HG02840 (cell line): ENCODE data around the gene TFDP1.

ENCODE experiments used
- ATAC-seq: cut with Tn5 transposase; IDR thresholded peaks from one replicate; pipeline ENCODE4 v1.9.1; 2021; ENCODE audit warnings: mild to moderate bottlenecking, moderate library complexity, moderate number of reproducible peaks; ENCODE audit not compliant: unreplicated experiment, low FRiP score

The TFDP1 gene

DNA sequence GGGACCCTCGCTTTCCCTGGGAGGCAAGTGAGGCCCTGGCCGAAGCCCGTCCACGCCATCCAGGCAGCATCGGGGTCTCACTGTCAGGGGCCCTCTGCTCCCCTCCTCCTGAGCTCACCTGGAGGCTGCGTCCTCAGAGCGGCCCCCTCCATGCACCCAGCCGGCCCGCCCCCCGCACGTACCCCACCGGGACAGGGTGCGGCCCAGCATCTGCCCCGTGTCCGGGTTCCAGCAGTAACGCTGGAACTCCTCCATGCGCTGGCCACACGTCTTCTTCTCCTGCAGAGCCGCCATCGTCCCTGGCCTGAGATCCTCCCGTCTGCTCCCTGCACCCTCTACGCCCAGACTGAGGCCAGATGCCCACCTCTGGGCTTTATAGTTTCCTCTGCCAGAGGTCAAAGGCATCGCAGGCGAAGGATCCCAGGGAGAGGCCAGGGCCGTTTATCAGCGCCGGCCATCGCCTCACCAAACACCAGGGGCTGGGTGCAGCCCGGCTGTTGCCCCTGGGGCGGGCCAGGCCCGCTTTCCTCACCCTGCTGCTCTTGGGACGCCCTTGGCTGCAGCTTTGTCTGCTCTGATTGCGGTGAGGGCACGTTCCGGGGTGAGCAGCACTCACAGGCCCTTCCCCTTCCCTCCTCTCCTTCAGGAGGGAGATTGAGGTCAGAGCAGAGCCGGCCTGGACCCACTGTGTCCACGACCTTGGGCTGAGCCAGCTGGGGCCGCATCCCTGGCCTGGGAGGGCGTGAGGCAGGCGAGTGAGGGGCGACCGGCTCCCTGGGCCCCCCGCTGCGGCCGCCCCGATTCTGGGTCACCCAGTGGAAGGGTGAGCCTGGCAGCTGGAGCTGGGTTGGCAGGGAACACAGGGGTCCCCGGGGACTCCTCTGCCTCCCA, 73.5 kb downstream of the TFDP1 start, which contains the start of gene ATP4B:
ATP4B (minus strand) TSS at position 348 of the 891 bp plus-strand sequence; CDS start at position 294, 54 bp downstream.
- no peak for ATAC-seq

DNA sequence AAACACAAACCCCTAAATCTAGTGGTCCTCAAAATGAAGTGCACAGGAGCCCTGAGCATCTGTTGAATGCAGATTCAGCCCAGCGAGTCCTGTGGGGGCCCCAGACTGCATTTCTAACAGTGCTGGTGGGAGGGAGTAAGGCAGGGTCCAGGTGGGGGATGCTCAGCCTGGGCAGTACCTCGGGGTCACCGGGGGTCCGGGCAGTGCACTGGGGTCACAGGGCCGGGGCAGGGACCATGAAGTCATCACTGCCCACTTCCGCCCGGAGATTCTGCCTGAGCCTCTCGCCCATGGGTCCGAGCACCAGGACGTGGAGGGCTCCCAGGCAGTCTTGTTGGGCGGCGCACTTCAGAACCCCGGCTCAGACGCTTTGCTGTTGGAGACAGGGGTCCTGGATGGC, 74.3 kb downstream of the TFDP1 start:
- ATAC-seq = no peak

DNA sequence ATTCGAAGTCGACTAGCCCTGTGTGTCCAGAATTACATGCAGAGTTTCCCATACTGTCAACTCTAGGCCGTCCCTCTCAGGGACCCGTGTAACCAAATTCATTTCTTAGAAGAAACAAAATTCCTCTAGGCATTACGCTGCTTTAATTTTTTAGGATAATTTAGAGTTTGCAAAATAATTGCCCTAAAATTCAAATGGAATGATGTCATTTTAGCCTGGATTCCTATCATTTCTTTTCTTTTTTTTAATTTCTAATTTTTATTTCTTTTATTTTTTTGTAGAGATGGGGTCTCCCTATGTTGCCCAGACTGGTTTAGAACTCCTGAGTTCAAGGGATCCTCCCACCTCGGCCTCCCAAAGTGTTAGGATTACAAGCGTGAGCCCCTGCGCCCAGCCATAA, 74.8 kb downstream of the TFDP1 start:
- ATAC-seq = no peak

DNA sequence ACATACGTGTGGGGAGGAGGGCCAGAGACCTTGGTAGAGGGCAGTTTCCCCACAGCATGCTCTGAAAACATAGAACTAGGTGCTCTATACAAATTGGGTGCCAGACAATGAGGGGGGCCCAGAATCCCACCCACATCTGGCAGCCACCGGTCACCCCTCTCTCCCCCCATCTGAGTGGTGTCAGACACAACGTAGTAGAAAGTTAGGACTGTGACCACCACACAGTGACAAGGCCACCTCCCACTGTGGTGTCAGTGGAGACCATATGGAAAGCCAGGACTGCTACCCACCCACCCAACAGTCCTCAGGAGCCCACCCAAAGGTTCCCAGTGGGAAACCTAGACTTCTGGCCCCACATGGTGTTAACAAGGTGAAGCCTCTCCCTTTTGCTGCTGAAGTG, 75.5 kb downstream of the TFDP1 start:
- no peak for ATAC-seq

GRCh38 chr13:113661509-113661908, 77.0 kb downstream of the TFDP1 start:
- no peak for ATAC-seq

- no peak for ATAC-seq
Observed at GRCh38 chr13:113663934-113664333, 79.4 kb downstream of the TFDP1 start.

DNA sequence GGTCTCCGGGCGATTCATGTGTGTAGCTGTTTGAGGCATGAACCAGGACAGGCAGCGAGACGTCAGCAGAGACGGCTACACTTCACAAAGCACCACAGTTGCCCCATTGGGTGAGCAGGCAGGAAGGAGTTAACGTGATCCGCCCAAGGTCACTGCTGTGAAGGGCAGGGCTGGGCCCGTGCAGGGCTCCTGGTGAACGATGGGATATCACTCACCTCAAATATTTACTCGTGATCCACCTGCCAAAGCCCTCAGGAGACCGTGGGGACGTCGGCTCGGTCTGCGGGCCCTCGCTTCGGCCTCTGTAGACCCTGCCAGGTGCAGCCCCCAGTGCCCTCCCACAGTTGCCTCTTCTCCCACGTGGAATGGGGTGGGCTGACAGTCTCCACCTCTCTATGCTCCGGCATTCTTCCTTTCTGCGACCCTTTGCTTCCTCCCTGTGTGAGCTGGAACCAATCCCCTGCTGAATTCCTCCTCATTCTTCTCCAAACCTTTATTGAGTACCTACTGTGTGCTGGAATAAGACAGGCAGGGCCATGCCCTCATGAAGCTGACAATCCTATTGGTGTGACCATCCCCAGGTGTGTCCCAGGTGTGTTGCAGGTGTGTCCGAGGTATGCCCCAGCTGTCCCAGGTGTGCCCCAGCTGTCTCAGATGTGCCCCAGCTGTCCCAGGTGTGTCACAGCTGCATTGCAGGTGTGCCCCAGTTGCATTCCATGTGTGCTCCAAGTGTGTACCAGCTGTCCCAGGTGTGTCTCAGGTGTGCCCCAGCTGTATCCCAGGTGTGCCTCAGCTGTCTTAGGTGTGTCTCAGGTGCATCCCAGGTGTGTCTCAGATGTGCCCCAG, 80.4 kb downstream of the TFDP1 start:
- no peak for ATAC-seq

DNA sequence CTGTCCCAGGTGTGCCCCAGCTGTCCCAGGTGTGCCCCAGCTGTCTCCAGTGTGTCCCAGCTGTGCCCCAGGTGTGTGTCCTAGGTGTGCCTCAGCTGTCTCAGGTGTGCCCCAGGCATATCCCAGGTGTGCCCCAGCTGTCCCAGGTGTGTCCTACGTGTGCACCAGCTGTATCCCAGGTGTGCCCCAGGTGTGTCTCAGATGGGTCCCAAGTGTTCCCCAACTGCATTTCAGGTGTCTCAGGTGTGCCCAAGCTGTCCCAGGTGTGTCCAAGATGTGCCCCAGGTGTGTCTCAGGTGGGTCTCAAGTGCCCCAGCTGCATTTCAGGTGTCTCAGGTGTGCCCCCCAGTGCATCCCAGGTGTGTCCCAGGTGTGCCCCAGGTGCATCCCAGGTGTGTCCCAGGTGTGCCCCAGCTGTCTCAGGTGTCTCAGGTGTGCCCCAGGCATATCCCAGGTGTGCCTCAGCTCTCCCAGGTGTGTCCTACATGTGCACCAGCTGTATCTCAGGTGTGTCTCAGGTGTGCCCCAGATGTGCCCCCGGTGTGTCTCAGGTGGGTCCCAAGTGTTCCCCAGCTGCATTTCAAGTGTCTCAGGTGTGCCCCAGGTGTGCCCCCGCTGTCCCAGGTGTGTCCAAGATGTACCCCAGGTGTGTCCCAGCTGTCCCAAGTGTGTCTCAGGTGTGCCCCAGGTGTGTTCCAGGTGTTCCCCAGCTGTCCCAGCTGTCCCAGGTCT, 81.2 kb downstream of the TFDP1 start:
- no peak for ATAC-seq

GRCh38 chr13:113666329-113666670, 81.7 kb downstream of the TFDP1 start:
- ATAC-seq = no peak

- no peak for ATAC-seq
Observed at GRCh38 chr13:113666951-113667701, 82.6 kb downstream of the TFDP1 start, which contains the start of gene GRK1. GRK1 (plus strand) TSS chr13:113667219; CDS start chr13:113667387, 168 bp downstream.

DNA sequence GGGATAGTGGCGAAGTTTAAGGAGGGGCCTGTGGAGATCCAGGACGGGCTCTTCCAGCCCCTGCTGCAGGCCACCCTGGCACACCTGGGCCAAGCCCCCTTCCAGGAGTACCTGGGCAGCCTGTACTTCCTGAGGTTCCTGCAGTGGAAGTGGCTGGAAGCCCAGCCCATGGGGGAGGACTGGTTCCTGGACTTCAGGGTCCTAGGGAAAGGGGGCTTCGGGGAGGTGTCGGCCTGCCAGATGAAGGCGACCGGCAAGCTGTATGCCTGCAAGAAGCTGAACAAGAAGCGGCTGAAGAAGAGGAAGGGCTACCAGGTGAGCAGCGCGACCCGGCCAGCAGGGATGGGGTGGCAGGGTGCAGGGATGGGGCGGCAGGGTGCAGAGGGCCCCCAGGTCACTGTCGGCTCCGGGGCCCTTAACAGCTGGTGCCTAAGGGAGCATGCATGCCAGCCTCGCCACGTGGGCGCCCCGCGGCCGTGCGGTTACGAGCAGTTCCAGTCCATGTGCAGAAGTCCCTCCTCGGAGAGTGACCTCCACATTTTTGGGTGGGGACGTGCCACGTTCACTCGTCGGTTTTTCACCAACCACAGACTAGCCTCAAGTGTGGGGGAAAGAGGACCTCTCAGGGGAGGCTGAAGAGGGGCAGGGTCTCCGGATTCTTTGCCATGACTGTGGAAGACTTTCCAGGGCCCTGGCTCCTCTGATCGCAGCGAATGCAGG, 83.4 kb downstream of the TFDP1 start:
- no peak for ATAC-seq

DNA sequence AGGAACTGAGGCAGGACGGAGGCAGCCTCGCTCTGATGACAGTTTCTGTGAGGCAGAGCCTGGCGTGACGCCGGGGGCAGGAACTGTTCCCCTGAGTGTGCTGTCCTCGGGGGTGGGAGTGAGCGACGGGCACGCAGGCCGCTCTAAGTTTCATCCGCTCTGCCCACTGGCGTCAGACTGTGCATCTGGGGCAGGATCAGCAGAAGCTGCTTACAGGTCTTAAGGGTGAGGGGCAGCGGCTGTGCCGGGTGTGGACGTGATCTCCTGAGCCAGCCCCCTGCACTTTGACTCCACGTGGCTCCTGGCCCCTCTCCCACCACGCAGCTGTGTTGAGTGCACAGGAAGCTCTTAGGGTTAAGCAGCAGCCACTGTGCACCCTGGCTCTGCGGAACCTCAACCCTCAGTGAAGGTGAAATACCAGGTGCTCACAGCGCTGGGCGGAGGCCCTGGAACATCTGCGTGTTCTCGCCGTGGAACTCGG, 84.0 kb downstream of the TFDP1 start:
- ATAC-seq = no peak

DNA sequence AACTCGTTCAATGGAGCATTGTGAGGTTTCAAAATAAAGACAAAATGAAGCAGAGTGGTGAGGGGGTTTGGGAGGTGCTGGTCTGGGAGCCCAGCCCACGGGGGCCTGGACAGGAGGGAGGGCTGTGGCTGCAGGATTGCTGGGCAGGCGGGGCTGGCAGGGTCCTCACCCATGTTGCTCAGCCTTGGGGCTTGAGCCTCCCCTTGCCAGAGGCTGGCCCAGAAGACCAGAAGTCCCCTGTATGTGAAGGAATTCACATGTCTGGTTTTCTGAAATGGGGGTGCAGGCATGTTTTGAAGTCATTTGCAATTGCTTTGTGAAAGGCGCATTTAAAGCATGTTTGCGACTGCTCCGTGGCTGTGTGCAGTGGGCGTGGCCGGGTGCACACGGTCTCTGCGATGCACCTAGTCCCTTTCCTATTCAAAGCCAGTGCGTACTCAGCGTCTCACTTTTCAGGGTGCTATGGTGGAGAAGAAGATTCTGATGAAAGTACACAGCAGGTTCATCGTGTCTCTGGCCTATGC, 84.7 kb downstream of the TFDP1 start:
- ATAC-seq = no peak

- ATAC-seq = no peak
Observed at GRCh38 chr13:113669755-113670341, 85.3 kb downstream of the TFDP1 start.

DNA sequence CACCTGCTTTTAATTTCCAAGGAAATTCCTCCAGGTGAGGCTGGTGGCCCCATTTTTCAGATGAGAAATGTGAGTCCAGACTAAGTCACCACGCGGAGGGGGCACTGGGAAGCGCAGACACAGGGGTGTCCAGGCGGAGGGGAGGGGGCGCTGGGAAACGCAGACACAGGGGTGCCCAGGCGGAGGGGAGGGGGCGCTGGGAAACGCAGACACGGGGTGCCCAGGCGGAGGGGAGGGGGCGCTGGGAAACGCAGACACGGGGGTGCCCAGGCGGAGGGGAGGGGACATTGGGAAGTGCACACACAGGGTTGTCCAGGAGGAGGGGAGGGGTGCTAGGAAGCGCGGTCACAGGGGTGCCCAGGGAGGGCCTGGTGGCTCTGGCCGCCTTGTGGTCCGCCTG, 86.0 kb downstream of the TFDP1 start:
- ATAC-seq = no peak

- ATAC-seq = no peak
Observed at GRCh38 chr13:113671066-113672001, 86.8 kb downstream of the TFDP1 start.

DNA sequence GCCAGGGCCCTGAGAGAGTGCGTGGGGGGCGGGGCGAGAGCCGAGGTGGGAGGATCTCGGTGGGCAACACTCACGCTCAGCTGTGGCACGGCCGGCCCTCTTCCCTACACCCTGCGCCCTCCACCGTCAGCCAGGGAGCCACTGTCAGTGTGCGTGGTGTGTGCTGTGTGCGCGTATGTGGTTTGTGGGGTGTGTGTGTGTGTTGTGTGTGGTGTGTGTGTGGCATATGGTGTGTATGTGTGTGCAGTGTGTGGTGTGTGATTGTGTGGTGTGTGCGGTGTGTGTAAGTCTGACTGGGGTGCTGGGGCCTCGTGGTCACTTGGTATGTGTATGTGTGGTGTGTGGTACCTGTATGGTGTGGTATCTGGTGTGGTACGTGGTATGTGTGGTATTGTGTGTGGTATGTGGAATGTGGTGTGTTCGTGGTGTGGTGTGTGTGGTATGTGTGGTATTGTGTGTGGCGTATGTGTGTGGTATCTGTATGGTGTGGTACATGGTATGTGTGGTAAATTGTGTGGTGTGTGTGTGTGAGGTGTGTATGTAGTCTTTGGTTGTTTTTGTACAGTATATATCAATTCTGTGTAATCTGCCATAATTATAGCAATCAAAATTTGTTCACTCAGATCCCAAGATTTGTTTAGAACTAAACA, 87.6 kb downstream of the TFDP1 start:
- ATAC-seq = no peak
